HG03196 (cell line): ENCODE measurements around the gene TMEM40.
"Not testable (repeated sequence)": the region's sequence is repeated elsewhere in the genome, so short reads cannot be mapped to it uniquely, and the experiment has no call there.

Source experiments
- ATAC-seq: cut with Tn5 transposase; IDR thresholded peaks from one replicate; pipeline ENCODE4 v1.9.1; 2021; ENCODE audit not compliant: unreplicated experiment

Gene TMEM40

DNA sequence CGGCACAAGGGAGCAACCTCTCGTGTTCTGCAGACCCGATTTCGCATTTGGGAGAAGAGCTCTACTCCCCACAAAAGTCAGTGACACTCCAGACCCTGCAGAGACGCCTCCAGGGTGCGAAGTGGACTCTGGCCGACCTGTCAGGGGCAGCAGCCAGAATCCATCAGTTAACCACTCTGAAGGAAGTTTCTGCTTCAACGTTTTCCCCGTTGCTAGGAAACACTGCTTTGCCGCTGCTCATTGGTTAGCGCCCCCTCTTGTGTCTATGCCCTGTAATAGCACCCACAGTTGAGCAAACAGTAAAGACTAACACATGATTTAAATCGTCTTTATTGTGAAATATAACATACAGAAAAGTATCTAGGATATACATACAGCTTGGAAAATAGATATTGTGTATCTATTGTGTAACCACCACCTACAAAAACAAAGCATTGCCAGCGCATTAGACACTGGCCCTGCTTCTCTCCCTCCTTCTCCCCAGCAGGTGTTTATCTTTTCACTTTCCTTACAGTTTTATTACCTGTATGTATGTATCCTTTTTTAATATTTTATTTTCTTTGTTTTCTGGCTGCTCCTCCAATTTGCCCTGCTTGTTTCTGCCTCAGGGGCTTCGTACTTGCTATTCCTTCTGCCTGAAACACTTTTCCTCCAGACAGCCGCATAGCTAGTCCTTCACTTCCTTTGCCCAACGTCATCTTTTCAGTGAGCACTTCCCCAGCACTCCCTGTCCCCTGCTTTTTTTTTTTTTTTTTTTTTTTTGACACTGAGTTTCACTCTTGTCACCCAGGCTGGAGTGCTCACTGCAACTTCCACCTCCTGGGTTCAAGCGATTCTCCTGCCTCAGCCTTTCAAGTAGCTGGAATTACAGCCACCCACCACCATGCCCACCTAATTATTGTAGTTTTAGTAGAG, 38.8 kb downstream of the TMEM40 start:
- peak; percentile 87 for ATAC-seq

- ATAC-seq, result no peak
Observed at GRCh38 chr3:12719541-12719940, 39.5 kb downstream of the TMEM40 start.

GRCh38 chr3:12716605-12717151, 42.4 kb downstream of the TMEM40 start:
- no peak for ATAC-seq

- no peak for ATAC-seq
Observed at GRCh38 chr3:12714278-12714677, 44.8 kb downstream of the TMEM40 start.

GRCh38 chr3:12710062-12710461, 49.0 kb downstream of the TMEM40 start:
- no peak for ATAC-seq

DNA sequence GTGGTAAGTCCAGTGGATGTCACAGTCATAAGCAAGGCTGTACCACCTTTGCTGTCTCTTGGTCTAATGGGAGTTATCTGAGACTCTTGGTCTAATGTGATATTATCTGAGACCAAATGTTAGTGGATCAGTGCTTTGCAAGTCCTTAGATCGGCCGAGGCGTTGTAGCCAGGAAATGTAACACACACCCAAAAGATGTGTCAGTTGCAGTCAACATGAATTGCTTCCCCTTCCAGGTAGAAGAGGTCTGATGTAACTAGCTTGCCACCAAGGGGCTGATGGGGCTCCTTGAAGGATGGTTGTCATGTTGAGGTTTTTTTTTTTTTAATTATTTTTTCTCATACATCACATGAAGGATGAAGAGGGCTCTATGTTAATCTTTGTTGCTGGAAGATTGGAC, 49.7 kb downstream of the TMEM40 start:
- ATAC-seq, result no peak

DNA sequence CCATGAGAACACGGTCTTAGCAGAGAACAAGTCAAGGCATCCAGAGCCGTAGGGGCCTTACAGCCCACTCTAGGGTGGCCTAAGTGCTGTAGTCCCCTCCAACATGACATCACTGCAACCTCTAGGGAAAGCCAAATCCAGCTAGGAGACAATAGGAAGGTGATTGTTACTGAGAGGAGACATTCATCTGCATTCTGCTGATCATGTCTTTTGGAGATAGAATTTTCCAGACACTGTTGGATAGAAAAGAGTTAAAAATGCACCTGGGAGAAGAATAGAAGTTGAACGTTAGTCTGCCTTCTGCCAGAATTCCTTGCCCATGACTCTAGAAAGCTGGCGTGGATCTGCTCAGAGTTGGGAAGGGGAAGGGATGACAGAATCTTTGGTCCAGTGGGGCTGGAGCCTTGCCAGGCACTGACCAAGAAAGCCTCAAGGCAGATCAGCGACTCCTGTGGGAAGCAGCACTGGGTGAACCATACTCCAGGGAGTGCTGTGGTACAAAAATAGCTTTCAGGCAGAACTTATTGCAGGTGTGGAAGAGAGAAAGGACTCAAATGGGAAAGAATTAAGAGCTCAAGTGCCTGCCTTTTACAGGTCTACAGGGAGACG, 50.4 kb downstream of the TMEM40 start:
- no peak for ATAC-seq

GRCh38 chr3:12707449-12707848, 51.6 kb downstream of the TMEM40 start:
- no peak for ATAC-seq

DNA sequence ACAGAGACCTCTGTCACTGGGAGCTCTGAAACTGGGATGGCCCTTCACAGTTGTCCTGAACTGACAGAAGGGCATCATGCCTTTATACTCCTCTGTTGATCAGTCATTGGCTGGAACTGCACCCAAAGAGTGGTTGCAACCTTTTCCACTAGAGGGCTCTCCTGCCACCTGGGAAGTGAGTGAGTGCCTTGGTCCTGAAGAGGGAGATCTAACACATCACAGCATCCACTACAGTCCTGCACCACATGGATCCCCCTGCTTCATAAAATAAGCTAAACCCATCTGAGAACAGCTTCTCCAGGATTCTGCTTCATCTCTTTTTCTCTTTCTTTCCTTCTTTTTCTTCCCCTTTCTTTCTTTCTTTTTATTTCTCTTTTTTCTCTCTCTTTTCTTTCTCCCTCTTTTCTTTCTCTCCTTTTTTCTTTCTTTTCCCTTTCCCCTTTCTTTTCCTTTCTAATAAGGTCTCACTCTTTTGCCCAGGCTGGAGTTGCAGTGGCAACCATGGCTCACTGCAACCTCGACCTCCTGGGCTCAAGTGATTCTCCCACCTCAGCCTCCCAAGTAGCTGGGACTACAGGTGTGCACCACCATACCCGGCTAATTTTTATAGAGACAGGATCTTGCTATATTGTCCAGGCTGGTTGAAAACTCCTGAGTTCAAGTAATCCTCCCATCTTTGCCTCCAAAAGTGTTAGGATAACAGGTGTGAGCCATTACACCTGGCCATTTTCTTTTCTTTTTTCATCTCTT, 52.4 kb downstream of the TMEM40 start:
- peak; percentile 87 for ATAC-seq

DNA sequence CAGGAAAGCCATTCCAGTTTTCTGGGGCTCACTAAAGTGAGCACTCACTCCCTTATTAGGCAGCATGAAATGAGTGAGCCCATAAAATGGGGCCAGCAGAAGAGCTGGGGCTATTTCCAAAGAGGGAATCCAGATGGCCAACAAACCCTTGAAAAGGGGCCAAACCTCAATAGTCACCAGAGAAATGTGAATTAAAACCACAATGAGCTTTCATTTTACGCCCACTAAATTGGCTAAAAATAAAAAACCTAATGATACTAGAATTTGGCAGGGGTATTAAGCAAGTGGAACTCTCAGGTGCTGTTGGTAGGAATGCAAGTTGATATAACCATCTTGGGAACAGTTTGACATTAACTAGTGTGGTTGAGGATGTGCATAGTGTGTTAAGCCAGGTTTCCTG, 53.1 kb downstream of the TMEM40 start:
- no peak for ATAC-seq

- ATAC-seq, result no peak
Observed at GRCh38 chr3:12705374-12705926, 53.6 kb downstream of the TMEM40 start.

- ATAC-seq, result no peak
Observed at GRCh38 chr3:12702501-12702900, 56.6 kb downstream of the TMEM40 start.

- not testable (repeated sequence) for ATAC-seq
Observed at GRCh38 chr3:12701601-12702000, 57.5 kb downstream of the TMEM40 start.

DNA sequence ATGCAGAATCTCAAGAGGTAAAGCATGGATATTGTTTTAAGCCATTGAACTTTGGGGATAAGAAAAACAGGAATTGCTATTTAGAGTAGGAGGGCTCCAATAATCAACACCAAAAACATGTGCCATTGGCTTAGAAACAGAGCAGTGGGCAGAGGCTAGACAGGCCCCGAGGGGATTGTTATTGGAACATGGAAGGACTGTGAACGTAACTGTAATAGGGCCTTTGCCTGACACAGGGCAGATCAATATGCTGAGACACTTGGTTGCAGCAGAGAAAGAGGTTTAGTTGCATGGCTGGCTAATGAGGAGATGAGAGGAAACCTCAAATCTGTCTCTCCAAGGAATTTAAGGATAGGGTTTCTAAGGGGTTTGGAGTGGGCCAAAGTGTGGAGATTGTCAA, 58.3 kb downstream of the TMEM40 start:
- ATAC-seq, result no peak

- no peak for ATAC-seq
Observed at GRCh38 chr3:12695916-12696315, 63.1 kb downstream of the TMEM40 start.

DNA sequence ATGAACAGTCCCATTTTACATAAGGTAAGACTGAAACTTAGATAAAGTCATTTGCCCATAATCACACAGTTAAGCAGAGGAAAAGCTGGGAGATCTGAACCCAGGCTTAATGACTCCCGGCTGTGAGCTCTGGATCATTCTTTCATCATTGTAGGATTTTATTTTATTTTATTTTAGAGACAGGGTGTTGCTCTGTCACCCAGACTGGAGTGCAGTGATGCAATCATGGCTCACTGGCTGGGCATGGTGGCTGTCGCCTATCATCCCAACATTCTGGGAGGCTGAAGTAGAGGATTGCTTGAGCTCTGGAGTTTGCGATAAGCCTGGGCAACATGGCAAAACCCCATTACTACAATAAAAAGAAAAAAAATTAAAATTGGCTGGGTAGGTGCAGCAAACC, 63.9 kb downstream of the TMEM40 start:
- no peak for ATAC-seq

DNA sequence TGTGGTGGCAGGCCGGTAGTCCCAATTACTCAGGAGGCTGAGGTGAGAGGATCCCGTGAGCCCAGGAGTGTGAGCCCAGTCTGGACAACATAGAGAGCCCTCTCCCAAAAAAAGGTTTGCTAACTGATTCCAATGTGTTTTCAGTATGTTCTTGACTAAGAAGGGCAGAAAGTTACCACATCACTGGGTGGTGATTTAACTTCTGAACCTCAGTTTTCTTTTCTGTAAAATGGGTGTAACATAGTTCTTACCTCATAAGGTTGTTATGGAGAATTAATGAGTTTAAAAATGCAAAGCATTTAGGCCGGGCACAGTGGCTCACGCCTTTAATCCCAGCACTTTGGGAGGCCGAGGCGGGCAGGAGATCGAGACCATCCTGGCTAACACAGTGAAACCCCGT, 66.6 kb downstream of the TMEM40 start:
- ATAC-seq, result no peak

GRCh38 chr3:12689997-12690711, 68.9 kb downstream of the TMEM40 start:
- ATAC-seq, result no peak

DNA sequence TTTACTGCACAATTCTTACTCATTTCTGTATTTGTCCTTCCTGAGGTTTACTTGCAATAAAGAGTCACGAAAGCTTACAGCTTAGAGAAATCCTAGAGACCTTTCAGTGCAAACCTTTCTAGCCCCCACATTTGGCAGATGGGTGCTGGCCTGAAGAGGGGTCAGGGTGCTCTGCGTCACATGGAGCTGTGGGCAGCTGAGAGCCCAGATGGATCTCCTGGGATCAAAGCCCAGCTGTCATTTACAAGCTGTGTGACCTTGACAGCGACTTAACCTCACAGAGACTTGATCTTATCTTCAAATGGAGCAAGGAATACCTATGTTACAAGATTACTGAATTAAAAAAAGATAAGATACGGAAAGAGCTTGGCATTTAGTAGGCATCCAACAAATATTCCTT, 71.1 kb downstream of the TMEM40 start:
- ATAC-seq, result no peak

DNA sequence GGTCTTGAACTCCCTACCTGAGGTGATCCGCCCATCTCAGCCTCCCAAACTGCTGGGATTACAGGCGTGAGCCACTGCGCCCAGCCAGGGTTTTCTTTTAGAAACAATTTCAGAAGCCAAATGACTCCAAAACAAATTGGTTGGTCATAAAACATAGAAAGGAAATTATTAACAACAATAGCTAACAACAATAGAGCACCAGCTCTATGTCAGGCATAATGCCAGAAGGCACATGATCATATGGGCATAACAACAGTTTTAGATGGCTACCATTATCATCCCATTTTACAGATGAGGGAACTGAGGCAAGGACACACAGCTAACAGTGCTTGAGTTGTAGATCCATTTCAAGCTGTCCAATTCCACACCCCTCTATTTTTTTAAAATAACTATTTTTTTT, 73.0 kb downstream of the TMEM40 start:
- no peak for ATAC-seq
